Measurements from ENCODE around the gene IKBKE. TPM values are rescaled to one million over a fixed set of nuclear protein-coding genes. Genes with fewer than 3 reads are reported as not detected.
A peak's percentile ranks its signal among the peaks of the same experiment; 100 is the strongest.

The IKBKE gene
- total RNA-seq = 6.3 TPM

DNA sequence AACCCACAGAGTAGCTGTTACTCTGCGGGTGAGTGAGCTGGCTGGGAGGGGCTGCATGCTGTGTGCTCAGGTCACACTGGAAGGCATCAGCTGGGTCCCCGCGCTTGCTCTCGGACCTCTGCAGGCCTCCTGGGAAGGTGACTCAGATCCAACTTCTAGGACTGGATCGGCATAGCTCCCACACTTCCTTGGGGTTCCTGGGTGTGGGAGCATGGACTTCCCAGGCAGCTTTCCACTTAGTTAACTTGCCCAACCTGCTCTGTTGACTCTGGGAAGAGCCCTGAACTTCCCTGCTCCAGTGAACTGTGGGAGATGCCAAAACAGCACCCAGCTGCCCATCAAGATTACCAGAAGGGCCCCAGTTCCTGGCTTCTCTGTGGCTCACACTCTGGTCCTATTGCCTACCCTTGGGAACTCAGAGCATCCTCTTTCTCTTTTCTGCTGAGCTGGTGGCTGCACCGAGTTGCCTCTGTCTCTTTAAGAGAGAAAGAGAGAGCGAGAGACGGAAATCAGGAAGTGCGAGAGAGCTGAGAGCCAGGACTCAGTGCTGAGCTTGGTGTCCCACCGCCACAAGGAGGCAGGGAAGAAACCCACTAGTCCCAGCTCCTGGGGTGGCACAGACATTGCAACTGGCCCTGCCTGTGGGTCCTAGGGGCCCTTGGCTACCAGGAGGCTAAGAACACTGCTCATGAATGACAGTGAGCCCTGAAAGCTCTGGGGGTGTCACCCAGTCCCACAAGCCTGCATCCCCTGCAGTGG is at the start of gene IKBKE:
IKBKE (plus strand) TSS at position 544 of the 759 bp plus-strand sequence. CDS start 2,752 bp downstream, outside the sequence.
- H3K27ac ChIP-seq = peak within 1 kb of the TSS; percentile 29 to 41
- peak in 2 of 3 experiments; percentile 16 to 41 for TF ChIP-seq CTCF (IDR thresholded peaks at IDR 0.05)
- peak within 1 kb of the TSS; percentile 63 to 71 for H3K4me3 ChIP-seq
- intact Hi-C loops (cut with DNase I) = no loop called here
- no peaks in the 10 kb centered on the region for H3K27me3 ChIP-seq
- H3K36me3 ChIP-seq = no peaks in the 10 kb centered on the region
- H3K9me3 ChIP-seq = no peaks in the 10 kb centered on the region
- DNase-seq (ENCODE audit: low spot score in 2 of 2) = peak in 1 of 2 donors; percentile 79
- H3K4me1 ChIP-seq = peaks cover 7 to 13% of the 10 kb centered on the region in 2 donors

GRCh38 chr1:206421616-206422340 is 48.5 kb upstream of the IKBKE start:
- intact Hi-C loops (cut with DNase I) = no loop called here
- no peak for TF ChIP-seq CTCF (IDR thresholded peaks at IDR 0.05)
- Histone ChIP-seq H3K27ac (no peak overlapping the region), H3K9me3 (no peaks in the 10 kb centered on the region), H3K27me3 (no peaks in the 10 kb centered on the region), H3K4me1 (no peaks in the 10 kb centered on the region), H3K36me3 (peaks cover 38 to 60% of the 10 kb centered on the region in 2 donors), H3K4me3 (no peak overlapping the region)
- DNase-seq (ENCODE audit: low spot score in 2 of 2) = no peak

GRCh38 chr1:206422525-206422924 is 47.8 kb upstream of the IKBKE start:
- Histone ChIP-seq H3K36me3 (peaks cover 40 to 57% of the 10 kb centered on the region in 2 donors), H3K9me3 (no peaks in the 10 kb centered on the region), H3K27ac (no peak overlapping the region), H3K4me1 (no peaks in the 10 kb centered on the region), H3K4me3 (no peak overlapping the region), H3K27me3 (no peaks in the 10 kb centered on the region)
- no peak for TF ChIP-seq CTCF (IDR thresholded peaks at IDR 0.05)
- intact Hi-C loops (cut with DNase I) = no loop called here
- DNase-seq (ENCODE audit: low spot score in 2 of 2) = no peak

DNA sequence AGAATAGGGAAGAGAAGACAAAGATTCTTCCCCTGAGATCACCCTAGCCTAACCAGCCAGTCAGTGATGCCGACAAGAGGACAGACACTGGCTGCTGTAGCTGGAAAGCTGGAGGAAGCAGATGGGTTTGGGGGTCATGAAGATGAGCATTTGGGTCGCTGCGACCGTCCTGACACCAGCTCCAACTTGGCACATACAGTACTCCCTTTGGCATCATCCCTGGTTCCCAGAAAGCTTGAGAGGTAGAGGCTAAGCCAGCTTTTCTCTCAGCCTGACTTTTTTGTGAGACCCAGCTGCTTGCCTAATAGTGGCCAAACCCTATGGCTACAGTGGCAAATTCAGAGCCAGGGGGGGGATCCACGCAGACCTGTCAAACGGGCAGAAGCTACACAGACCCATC is 43.0 kb upstream of the IKBKE start:
- no peak for TF ChIP-seq CTCF (IDR thresholded peaks at IDR 0.05)
- H3K27ac ChIP-seq = no peak overlapping the region
- H3K27me3 ChIP-seq = no peaks in the 10 kb centered on the region
- intact Hi-C loops (cut with DNase I) = no loop called here
- no peaks in the 10 kb centered on the region for H3K4me1 ChIP-seq
- no peaks in the 10 kb centered on the region for H3K9me3 ChIP-seq
- peaks cover 33 to 52% of the 10 kb centered on the region in 2 donors for H3K36me3 ChIP-seq
- DNase-seq (ENCODE audit: low spot score in 2 of 2) = no peak
- H3K4me3 ChIP-seq = no peak overlapping the region

DNA sequence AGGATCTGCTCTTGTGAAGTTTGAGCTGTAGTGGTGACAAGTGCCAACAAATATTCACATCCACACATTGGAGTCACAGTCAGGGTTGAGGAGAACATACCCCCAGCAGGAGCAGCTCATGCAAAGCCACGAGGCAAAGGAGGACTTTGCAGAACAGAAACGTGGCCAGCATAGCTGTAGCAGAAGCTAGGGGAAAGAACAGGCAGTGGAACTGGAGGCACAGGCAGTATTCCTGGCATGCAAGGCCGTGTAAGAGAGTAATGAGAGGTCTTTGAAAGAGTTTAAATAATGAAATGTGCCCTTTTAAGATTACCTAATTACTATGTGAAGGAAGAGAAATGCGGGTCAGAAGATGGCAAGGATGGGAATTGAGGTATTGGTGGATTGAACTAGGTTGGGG is 40.9 kb upstream of the IKBKE start:
- Histone ChIP-seq H3K4me3 (no peak overlapping the region), H3K4me1 (no peaks in the 10 kb centered on the region), H3K9me3 (no peaks in the 10 kb centered on the region), H3K36me3 (peaks cover 30 to 38% of the 10 kb centered on the region in 2 donors), H3K27ac (no peak overlapping the region), H3K27me3 (no peaks in the 10 kb centered on the region)
- DNase-seq (ENCODE audit: low spot score in 2 of 2) = no peak
- no peak for TF ChIP-seq CTCF (IDR thresholded peaks at IDR 0.05)
- intact Hi-C loops (cut with DNase I) = no loop called here
